DMS 273 (cell line): ENCODE data around the gene TSPOAP1.
A peak's percentile ranks its signal among the peaks of the same experiment; 100 is the strongest.

Source experiments
- DNase-seq: peaks from one replicate; lab custom pipeline; 2025; ENCODE audit not compliant: unreplicated experiment; lab: John Stamatoyannopoulos, UW

The TSPOAP1 gene

GRCh38 chr17:58318627-58319172, 9.9 kb downstream of the TSPOAP1 start:
- no peak for DNase-seq

- DNase-seq, result no peak
Observed at GRCh38 chr17:58318065-58318481, 10.5 kb downstream of the TSPOAP1 start.

- peak; percentile 83 for DNase-seq
Observed at GRCh38 chr17:58317421-58318064, 11.1 kb downstream of the TSPOAP1 start.

- DNase-seq, result no peak
Observed at GRCh38 chr17:58316260-58316960, 12.2 kb downstream of the TSPOAP1 start.

GRCh38 chr17:58315750-58316149, 12.8 kb downstream of the TSPOAP1 start:
- no peak for DNase-seq

GRCh38 chr17:58315281-58315711, 13.3 kb downstream of the TSPOAP1 start:
- DNase-seq, result no peak

- no peak for DNase-seq
Observed at GRCh38 chr17:58314706-58315015, 13.9 kb downstream of the TSPOAP1 start.

- no peak for DNase-seq
Observed at GRCh38 chr17:58313815-58314705, 14.5 kb downstream of the TSPOAP1 start.

GRCh38 chr17:58312829-58313228, 15.8 kb downstream of the TSPOAP1 start:
- no peak for DNase-seq

- DNase-seq, result no peak
Observed at GRCh38 chr17:58312021-58312630, 16.5 kb downstream of the TSPOAP1 start.

- no peak for DNase-seq
Observed at GRCh38 chr17:58311429-58311894, 17.1 kb downstream of the TSPOAP1 start.

GRCh38 chr17:58310511-58311428, 17.8 kb downstream of the TSPOAP1 start:
- peak; percentile 46 for DNase-seq

GRCh38 chr17:58309918-58310259, 18.7 kb downstream of the TSPOAP1 start:
- no peak for DNase-seq

- DNase-seq, result no peak
Observed at GRCh38 chr17:58308985-58309917, 19.3 kb downstream of the TSPOAP1 start.

GRCh38 chr17:58308173-58308984, 20.2 kb downstream of the TSPOAP1 start:
- peak; percentile 27 for DNase-seq

- DNase-seq, result no peak
Observed at GRCh38 chr17:58307468-58308172, 21.0 kb downstream of the TSPOAP1 start.

- DNase-seq, result no peak
Observed at GRCh38 chr17:58306131-58306951, 22.3 kb downstream of the TSPOAP1 start.
